ENCODE data around the gene TRIM2.

The TRIM2 gene

DNA sequence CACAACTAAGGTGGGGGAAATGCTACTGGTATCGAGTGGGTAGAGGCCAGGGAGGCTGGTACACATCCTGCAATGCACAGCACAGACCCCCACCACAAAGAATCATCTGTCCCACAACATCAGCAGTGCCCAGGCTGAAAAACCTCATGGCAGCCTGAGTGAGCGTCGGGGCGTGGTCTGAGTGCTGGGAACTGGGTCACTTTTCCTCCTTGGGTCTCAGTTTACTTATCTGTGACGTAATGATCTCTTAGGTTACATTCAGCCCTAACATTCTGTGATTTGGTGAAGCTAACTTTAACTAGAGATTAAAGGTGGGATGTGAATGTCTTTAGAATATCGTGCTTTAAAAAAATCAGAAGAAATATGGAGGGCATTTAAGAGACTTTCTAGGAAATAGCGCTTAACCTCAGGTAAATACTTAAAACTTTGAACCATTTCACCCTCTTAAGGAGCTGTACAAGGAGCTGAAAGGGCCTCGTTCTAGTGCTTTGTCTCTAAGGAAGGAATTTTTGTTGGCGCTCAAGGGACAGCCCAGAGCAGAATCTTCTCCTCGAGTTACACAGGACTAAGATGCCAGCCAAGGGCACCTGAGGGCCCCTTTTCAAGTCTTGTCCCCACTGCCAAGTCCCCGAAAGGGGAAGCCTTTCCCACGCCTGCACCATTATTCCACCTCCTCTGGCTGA, 18.1 kb upstream of the TRIM2 start:
- Histone ChIP-seq H3K4me3 (no peak overlapping the region), H3K27ac (no peak overlapping the region)

DNA sequence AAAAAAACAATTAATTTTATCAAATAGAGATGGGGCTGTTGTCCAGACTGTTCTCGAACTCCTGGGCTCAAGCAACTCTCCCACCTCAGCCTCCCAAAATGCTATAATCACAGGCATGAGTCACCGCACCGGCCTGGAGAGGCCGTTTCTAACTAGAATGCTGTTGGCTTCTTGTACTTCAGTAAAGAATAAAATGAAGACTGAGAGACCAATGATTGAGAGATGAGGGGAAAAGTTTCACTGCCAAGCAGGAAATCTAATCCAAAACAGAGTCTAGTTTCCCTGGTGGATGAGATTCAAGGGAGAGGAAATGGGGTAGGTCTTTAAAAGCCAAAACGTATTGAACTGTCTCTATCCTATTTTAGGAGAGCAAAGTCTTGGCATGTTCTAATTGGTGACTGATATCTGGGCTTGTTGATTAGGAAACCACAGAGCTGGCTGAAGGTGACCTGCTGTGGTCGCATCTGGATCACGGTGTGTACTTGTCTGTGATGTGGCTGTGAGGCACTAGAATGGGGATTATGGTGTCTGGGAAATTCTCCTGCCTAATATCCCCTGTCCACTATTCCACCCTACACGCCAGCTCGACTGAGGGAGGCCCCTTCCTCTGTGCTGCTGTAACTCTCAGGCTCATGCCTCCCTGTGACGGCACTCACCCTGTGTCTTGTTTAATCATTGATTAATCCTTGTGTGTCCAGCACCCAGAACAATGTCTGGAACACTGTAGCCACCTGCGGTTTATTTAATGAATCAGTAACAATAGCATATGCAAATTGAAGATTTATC, 15.0 kb upstream of the TRIM2 start:
- Histone ChIP-seq H3K27ac (peak overlapping the region in 4 of 21 experiments; percentile 1 to 54 (median 21)), H3K4me3 (no peak overlapping the region)

- Histone ChIP-seq H3K4me3 (no peak overlapping the region), H3K27ac (no peak overlapping the region)
Observed at GRCh38 chr4:153191795-153192363, 12.4 kb upstream of the TRIM2 start.

DNA sequence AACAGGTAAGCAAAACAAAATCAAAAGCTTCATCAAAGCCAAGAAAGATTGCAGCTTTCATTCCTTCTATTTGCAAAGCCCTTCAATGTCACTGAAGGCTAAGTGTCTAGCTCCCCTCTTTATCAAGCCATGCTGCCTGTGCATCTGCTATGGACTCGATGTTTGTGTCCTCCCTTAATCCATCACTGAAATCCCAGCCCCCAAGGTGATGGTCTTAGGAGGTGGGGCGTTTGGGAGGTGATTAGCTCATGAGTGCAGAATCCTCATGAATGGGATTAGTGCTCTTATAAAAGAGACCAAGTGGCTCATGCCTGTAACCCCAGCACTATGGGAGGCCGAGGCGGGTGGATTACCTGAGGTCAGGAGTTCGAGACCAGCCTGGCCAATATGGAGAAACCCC, 6.9 kb upstream of the TRIM2 start:
- Histone ChIP-seq H3K27ac (no peak overlapping the region), H3K4me3 (no peak overlapping the region)

GRCh38 chr4:153198719-153199118, 5.5 kb upstream of the TRIM2 start:
- Histone ChIP-seq H3K4me3 (no peak overlapping the region), H3K27ac (no peak overlapping the region)

DNA sequence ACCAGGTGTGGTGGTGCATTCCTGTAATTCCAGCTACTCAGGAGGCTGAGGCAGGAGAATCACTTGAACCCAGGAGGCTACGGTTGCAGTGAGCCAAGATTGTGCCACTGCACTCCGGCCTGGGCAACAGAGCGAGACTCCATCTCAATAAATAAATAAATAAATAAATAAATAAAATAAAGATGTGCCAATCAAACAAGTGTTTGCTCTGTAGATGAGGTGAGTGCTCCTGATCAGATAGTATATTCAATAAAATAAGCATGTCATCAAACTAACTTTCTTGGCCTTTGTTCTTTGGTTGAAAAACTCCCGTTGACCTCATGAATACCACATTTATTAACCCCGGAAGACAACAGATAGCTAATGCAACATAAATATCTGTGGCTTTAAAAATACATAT, 497 bp upstream of the TRIM2 start:
- H3K27ac ChIP-seq: peak overlapping the region in 1 of 21 experiments; percentile 19
- peak overlapping the region in 1 of 7 experiments; percentile 30 for H3K4me3 ChIP-seq

- H3K4me3 ChIP-seq: peak overlapping the region in 1 of 7 experiments; percentile 30
- H3K27ac ChIP-seq: peak overlapping the region in 9 of 21 experiments; percentile 6 to 62 (median 33)
Observed at GRCh38 chr4:153204728-153205648, 745 bp downstream of the TRIM2 start.

DNA sequence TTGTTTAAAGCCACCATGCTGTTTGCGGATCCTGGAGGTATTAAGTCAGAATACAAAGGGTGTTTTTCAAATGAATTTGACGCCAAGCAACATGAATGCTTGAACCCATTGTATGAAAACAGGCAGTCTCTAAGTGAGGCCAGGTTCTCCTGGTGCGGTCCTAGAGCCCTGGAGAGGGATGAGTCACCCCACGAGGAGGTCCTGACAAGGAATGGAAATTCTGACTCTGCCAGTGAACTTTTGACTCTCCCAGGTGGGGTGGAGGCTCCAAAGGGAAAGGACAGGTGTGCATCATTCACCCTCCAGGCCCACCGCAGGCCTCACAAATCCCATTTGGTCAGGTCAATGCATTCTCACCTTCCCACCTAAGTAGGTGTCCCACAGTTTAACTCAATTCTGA, 1.5 kb downstream of the TRIM2 start:
- Histone ChIP-seq H3K4me3 (no peak overlapping the region), H3K27ac (peak overlapping the region in 1 of 21 experiments; percentile 36)

GRCh38 chr4:153206534-153206933, 2.3 kb downstream of the TRIM2 start:
- Histone ChIP-seq H3K4me3 (no peak overlapping the region), H3K27ac (no peak overlapping the region)

- Histone ChIP-seq H3K27ac (no peak overlapping the region), H3K4me3 (no peak overlapping the region)
Observed at GRCh38 chr4:153207027-153207426, 2.8 kb downstream of the TRIM2 start.

DNA sequence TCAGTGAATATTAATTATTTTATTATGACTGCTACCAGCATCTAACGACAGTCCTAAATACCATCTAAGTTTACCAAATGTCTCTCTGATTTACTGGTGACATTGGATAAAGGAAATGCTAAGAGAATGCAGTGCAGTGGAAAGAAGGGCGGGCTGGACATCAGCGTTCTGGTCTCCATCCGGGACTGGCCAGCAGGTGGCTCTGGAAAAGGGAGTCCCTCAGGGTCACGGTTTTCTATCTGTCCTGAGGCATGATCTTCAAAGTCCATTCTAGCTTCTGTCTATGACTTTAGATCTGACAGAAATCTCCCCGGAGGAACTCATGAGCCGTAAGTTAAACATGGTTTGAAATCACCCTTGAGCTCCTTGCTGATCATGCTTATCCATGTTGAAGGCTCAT, 3.3 kb downstream of the TRIM2 start:
- no peak overlapping the region for H3K27ac ChIP-seq
- no peak overlapping the region for H3K4me3 ChIP-seq

DNA sequence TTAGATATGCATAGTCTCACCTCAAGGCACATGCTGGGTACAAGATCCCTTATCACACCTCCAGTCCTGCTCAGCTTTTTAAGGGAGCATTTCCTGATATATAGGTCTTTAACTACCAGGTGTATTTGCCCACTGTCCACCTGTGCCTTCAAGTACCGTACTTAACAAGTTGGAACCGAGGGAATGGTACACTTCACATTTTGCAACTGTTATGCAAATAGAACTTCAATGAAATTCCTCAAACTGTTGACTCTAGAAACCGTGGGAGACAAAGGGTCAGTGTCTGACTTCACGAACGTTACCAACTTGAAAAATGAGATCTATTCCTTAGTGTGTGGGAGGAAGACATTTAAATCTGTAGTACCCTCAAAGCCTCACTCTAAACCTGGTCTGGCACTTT, 5.2 kb downstream of the TRIM2 start:
- H3K27ac ChIP-seq: no peak overlapping the region
- H3K4me3 ChIP-seq: no peak overlapping the region

DNA sequence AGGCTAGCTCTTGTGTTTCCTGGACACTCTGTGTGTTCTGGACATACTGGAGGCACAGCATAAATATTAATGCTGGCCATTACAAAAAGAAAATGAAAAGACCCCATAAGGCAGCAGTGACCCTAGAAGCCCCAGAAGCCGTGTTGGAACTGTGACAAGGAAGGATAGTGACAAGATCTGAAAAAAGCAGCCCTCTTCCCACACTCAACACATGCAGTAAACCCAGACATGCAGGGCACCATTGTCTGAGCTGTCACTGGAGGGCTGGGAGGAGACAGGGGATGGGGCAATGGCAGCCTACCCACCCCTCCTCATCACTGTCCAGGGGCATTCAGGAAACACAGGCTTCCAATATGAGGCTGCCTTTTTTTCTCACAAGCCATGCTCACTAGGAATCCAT, 6.5 kb downstream of the TRIM2 start:
- Histone ChIP-seq H3K27ac (no peak overlapping the region), H3K4me3 (no peak overlapping the region)

GRCh38 chr4:153211986-153212728, 7.9 kb downstream of the TRIM2 start:
- peak overlapping the region in 6 of 21 experiments; percentile 3 to 67 (median 21) for H3K27ac ChIP-seq
- H3K4me3 ChIP-seq: no peak overlapping the region

DNA sequence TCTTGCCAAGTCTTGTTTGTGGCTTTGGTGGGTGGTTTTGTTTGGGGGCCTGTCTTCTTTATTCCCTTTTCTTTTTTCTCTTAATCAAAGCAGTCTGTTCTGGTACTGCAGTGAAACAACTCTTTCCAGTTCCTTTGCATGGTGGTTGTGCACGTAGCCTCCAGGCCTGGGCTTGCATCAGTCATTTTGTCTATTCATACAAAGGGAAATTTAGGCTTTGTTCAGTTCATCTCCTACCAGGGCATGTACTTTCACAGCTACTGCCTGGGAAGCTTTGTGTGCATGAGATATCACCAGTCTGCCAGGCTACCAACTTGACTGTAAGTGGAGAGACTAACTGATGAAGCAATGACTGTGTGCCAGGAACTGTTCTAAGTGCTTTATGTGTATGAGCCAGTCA, 8.5 kb downstream of the TRIM2 start:
- no peak overlapping the region for H3K4me3 ChIP-seq
- H3K27ac ChIP-seq: peak overlapping the region in 8 of 21 experiments; percentile 2 to 67 (median 21)

DNA sequence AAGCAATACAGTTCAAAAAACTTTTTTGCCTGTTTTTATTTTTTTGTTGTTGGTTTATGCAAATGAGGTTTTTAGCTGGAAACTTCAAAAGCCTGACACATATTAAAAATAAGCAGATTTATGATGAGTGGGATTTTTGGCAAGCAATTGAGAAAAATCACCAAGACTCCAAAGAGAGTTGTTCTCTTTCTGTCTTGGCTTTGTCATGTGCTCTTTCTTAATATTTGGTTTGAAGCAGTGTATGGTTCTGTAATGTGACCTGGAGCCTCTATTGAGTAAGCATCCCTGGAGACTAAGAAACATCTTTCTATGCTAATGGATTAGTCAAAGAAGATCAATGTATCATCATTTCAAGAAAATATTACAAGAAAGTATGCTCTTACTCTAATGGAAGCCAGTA, 11.7 kb downstream of the TRIM2 start:
- Histone ChIP-seq H3K4me3 (no peak overlapping the region), H3K27ac (no peak overlapping the region)

GRCh38 chr4:153216546-153216945, 12.3 kb downstream of the TRIM2 start:
- H3K27ac ChIP-seq: peak overlapping the region in 1 of 21 experiments; percentile 43

DNA sequence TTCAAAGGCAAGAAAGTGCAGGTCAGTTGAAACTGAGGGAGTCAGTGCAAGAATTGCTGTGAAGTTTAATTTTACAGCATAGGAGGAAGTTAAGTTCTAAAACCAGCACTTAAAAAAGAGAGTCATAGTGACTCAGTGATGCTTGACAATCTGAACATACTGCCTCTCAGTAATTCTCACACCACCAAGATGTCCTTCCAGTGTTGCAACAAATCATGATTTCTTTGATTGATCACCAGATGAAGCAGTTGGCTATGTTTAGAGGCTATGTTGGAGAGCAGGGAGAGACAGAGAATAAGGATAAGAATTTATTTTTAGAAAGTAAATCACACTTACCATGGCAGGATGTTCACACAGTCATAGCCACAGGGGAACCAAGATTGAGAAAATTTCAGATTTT, 13.2 kb downstream of the TRIM2 start:
- Histone ChIP-seq H3K27ac (no peak overlapping the region), H3K4me3 (no peak overlapping the region)

More at GRCh38 chr4:153216546-153216945, 12.3 kb downstream of the TRIM2 start:
- H3K4me3 ChIP-seq: no peak overlapping the region

DNA sequence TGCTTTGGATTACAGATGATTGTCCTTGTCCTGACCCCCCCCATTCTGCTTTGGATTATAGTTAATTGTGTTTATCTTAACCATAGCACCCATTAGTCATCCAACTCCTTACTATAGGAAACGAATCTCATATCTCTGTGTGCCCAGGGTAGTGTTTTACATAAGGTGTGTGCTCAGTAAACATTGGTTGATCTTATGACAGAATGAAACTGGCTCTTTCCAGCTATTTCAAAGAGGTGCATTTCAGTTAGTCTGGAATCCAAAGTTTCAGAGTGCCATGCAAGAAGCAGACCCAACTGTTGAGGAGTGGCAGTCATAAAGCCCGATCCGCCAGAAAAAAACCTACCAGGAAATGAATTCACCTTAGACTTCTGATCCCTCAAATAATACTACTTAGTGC, 14.7 kb downstream of the TRIM2 start:
- Histone ChIP-seq H3K27ac (no peak overlapping the region), H3K4me3 (no peak overlapping the region)
